ENCODE measurements around the gene ACYP1.

ACYP1 gene

DNA sequence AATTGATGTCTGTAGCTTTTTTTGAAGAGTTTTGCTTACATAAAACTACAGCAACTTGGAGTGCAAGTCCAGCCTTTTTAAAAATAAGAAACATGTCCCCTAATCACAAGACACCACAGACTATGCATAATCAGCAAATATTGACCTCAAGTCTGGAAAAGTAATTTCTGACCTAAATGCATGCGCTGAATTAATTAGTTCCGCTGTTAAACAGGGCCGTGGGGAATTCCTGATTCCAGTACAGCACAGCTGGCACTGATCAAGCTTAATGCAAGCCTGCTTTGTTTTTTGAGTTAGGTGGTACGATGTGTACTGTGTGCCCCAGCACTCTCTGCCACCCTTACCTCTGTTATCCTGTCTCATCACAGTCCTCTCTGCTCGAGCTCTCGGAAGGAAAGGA lies 21.8 kb downstream of the ACYP1 start:
- TF ChIP-seq CTCF (IDR thresholded peaks at IDR 0.05; ENCODE audit: low read depth, low read length, poor library complexity, severe bottlenecking) (no peak), EZH2phosphoT487 (IDR thresholded peaks at IDR 0.05; ENCODE audit: borderline replicate concordance, low read length) (no peak)
- H3K4me1 ChIP-seq (ENCODE audit: control insufficient read depth, low read length) = no peaks in the 10 kb centered on the region
- peaks cover 40% of the 10 kb centered on the region for H3K36me3 ChIP-seq (ENCODE audit: control insufficient read depth, low read length)
- peaks cover 4% of the 10 kb centered on the region; the same call in 1 of the 2 replicates for H3F3A ChIP-seq (ENCODE audit: control insufficient read depth, insufficient read depth)
- H3K9me2 ChIP-seq (replicated peaks; ENCODE audit: control insufficient read depth, low read length) = no peaks in the 10 kb centered on the region
- H3K27ac ChIP-seq (ENCODE audit: low read depth, low read length) = no peak overlapping the region
- H3K27me3 ChIP-seq (ENCODE audit: control insufficient read depth, low read length) = no peaks in the 10 kb centered on the region
- H4K20me1 ChIP-seq (ENCODE audit: control insufficient read depth, insufficient read depth, low read depth, low read length) = no peaks in the 10 kb centered on the region
- H3K4me3 ChIP-seq (ENCODE audit: low read length) = no peak overlapping the region
- H3K9me3 ChIP-seq (ENCODE audit: control insufficient read depth, insufficient read depth, low read length) = no peaks in the 10 kb centered on the region
- H3K79me2 ChIP-seq (ENCODE audit: control insufficient read depth, low read length) = peaks cover 30% of the 10 kb centered on the region
- no peak overlapping the region for H3K4me2 ChIP-seq (ENCODE audit: low read length)

- Histone ChIP-seq H3F3A (ENCODE audit: control insufficient read depth, insufficient read depth) (peaks cover 4% of the 10 kb centered on the region; the same call in 1 of the 2 replicates), H4K20me1 (ENCODE audit: control insufficient read depth, insufficient read depth, low read depth, low read length) (no peaks in the 10 kb centered on the region), H3K79me2 (ENCODE audit: control insufficient read depth, low read length) (peaks cover 26% of the 10 kb centered on the region), H3K9me3 (ENCODE audit: control insufficient read depth, insufficient read depth, low read length) (no peaks in the 10 kb centered on the region), H3K27ac (ENCODE audit: low read depth, low read length) (no peak overlapping the region), H3K4me3 (ENCODE audit: low read length) (no peak overlapping the region), H3K4me1 (ENCODE audit: control insufficient read depth, low read length) (no peaks in the 10 kb centered on the region), H3K4me2 (ENCODE audit: low read length) (no peak overlapping the region), H3K36me3 (ENCODE audit: control insufficient read depth, low read length) (peaks cover 41% of the 10 kb centered on the region), H3K9me2 (replicated peaks; ENCODE audit: control insufficient read depth, low read length) (no peaks in the 10 kb centered on the region), H3K27me3 (ENCODE audit: control insufficient read depth, low read length) (no peaks in the 10 kb centered on the region)
- TF ChIP-seq CTCF (IDR thresholded peaks at IDR 0.05; ENCODE audit: low read depth, low read length, poor library complexity, severe bottlenecking) (no peak), EZH2phosphoT487 (IDR thresholded peaks at IDR 0.05; ENCODE audit: borderline replicate concordance, low read length) (no peak)
Observed at GRCh38 chr14:75041613-75042012, 22.2 kb downstream of the ACYP1 start.

- no peaks in the 10 kb centered on the region for H4K20me1 ChIP-seq (ENCODE audit: control insufficient read depth, insufficient read depth, low read depth, low read length)
- peaks cover 37% of the 10 kb centered on the region for H3K36me3 ChIP-seq (ENCODE audit: control insufficient read depth, low read length)
- H3K4me1 ChIP-seq (ENCODE audit: control insufficient read depth, low read length) = no peaks in the 10 kb centered on the region
- no peaks in the 10 kb centered on the region for H3K9me2 ChIP-seq (replicated peaks; ENCODE audit: control insufficient read depth, low read length)
- H3K27ac ChIP-seq (ENCODE audit: low read depth, low read length) = no peak overlapping the region
- H3F3A ChIP-seq (ENCODE audit: control insufficient read depth, insufficient read depth) = peaks cover 4% of the 10 kb centered on the region; the same call in 1 of the 2 replicates
- no peak overlapping the region for H3K4me2 ChIP-seq (ENCODE audit: low read length)
- H3K27me3 ChIP-seq (ENCODE audit: control insufficient read depth, low read length) = no peaks in the 10 kb centered on the region
- peaks cover 20% of the 10 kb centered on the region for H3K79me2 ChIP-seq (ENCODE audit: control insufficient read depth, low read length)
- TF ChIP-seq CTCF (IDR thresholded peaks at IDR 0.05; ENCODE audit: low read depth, low read length, poor library complexity, severe bottlenecking) (no peak), EZH2phosphoT487 (IDR thresholded peaks at IDR 0.05; ENCODE audit: borderline replicate concordance, low read length) (no peak)
- H3K9me3 ChIP-seq (ENCODE audit: control insufficient read depth, insufficient read depth, low read length) = no peaks in the 10 kb centered on the region
- H3K4me3 ChIP-seq (ENCODE audit: low read length) = no peak overlapping the region
Observed at GRCh38 chr14:75040959-75041358, 22.9 kb downstream of the ACYP1 start.
